Fibroblast of upper back skin (primary cell): ENCODE results near the gene AGAP2.
"Not testable (repeated sequence)": the region's sequence is repeated elsewhere in the genome, so short reads cannot be mapped to it uniquely, and the experiment has no call there.

Experiments
- DNase-seq: peaks from one replicate; pipeline ENCODE4 v3.0.0-alpha.2; 2013

The AGAP2 gene

GRCh38 chr12:57720606-57721595 lies 17.6 kb downstream of the AGAP2 start:
- no peak for DNase-seq

GRCh38 chr12:57719777-57720605 lies 18.6 kb downstream of the AGAP2 start:
- no peak for DNase-seq

GRCh38 chr12:57718641-57719528 lies 19.7 kb downstream of the AGAP2 start:
- DNase-seq: no peak

GRCh38 chr12:57717846-57718640 lies 20.5 kb downstream of the AGAP2 start:
- DNase-seq: no peak

GRCh38 chr12:57717131-57717530 lies 21.4 kb downstream of the AGAP2 start:
- no peak for DNase-seq

GRCh38 chr12:57716305-57716704 lies 22.2 kb downstream of the AGAP2 start:
- no peak for DNase-seq

- no peak for DNase-seq
Measured at GRCh38 chr12:57715786-57716185, 22.8 kb downstream of the AGAP2 start.

- not testable (repeated sequence) for DNase-seq
Measured at GRCh38 chr12:57715036-57715748, 23.4 kb downstream of the AGAP2 start.

- DNase-seq: no peak
Measured at GRCh38 chr12:57713209-57713608, 25.3 kb downstream of the AGAP2 start.

- no peak for DNase-seq
Measured at GRCh38 chr12:57712701-57713100, 25.8 kb downstream of the AGAP2 start.

- no peak for DNase-seq
Measured at GRCh38 chr12:57708296-57708695, 30.2 kb downstream of the AGAP2 start.

- no peak for DNase-seq
Measured at GRCh38 chr12:57707250-57707649, 31.3 kb downstream of the AGAP2 start.

GRCh38 chr12:57700317-57700716 lies 38.2 kb downstream of the AGAP2 start:
- DNase-seq: no peak

- DNase-seq: no peak
Measured at GRCh38 chr12:57698414-57698813, 40.1 kb downstream of the AGAP2 start.

- DNase-seq: no peak
Measured at GRCh38 chr12:57697076-57697475, 41.5 kb downstream of the AGAP2 start.

GRCh38 chr12:57695770-57696432 lies 42.6 kb downstream of the AGAP2 start:
- DNase-seq: no peak

- DNase-seq: no peak
Measured at GRCh38 chr12:57694459-57695019, 44.0 kb downstream of the AGAP2 start.

- peak; percentile 100 for DNase-seq
Measured at GRCh38 chr12:57693659-57694458, 44.7 kb downstream of the AGAP2 start, which contains the start of gene OS9. Gene OS9, plus strand, starts transcription at chr12:57694132. Its CDS starts 30 bp downstream, at chr12:57694162.

- DNase-seq: no peak
Measured at GRCh38 chr12:57693317-57693658, 45.3 kb downstream of the AGAP2 start.
